HEK293 (cell line): ENCODE results near the gene SF3B4.

Source experiments
- YY1 ChIP-seq: fragments of 450-650 bp; formaldehyde crosslinking; IDR thresholded peaks from 2 replicates; pipeline ENCODE4 v1.5.1; 2018; ENCODE audit warnings: missing biosample characterization, missing genetic modification characterization
- ZNF274 ChIP-seq, 2 experiments: fragments of 200-500 bp in 1 of 2; fragments of 450-650 bp in 1 of 2; sonication (Bioruptor generic) in 1 of 2; formaldehyde crosslinking in 1 of 2; IDR thresholded peaks; 2 replicates each; pipeline versions ENCODE4 v1.5.1 to v1.6.1; 2014 to 2016; ENCODE audit warnings: borderline replicate concordance in 1 of 2, inconsistent platforms in 1 of 2, low read length in 1 of 2, missing biosample characterization in 1 of 2, missing genetic modification characterization in 1 of 2
- ZNF433 ChIP-seq: fragments of 450-650 bp; formaldehyde crosslinking; IDR thresholded peaks from 2 replicates; pipeline ENCODE4 v1.5.1; 2016; ENCODE audit warnings: missing biosample characterization, missing genetic modification characterization, low read depth
- ZNF707 ChIP-seq: fragments of 450-650 bp; formaldehyde crosslinking; IDR thresholded peaks from 2 replicates; pipeline ENCODE4 v1.5.1; 2016; ENCODE audit warnings: missing biosample characterization, missing genetic modification characterization
- ZNF76 ChIP-seq: fragments of 450-650 bp; formaldehyde crosslinking; IDR thresholded peaks from 2 replicates; pipeline ENCODE4; 2016; ENCODE audit warnings: low read depth, missing biosample characterization, missing genetic modification characterization, borderline replicate concordance
- TF ChIP-seq, protein P1 (sequence below): fragments of 450-650 bp; formaldehyde crosslinking; IDR thresholded peaks from 2 replicates; pipeline ENCODE4 v1.5.1; 2016; ENCODE audit warnings: missing biosample characterization, missing genetic modification characterization
- TF ChIP-seq, protein P2 (sequence below): fragments of 450-650 bp; formaldehyde crosslinking; IDR thresholded peaks from 2 replicates; pipeline ENCODE4 v1.5.1; 2017; ENCODE audit warnings: missing biosample characterization, missing genetic modification characterization
- TF ChIP-seq, protein P3 (sequence below): fragments of 450-650 bp; formaldehyde crosslinking; IDR thresholded peaks from 2 replicates; pipeline ENCODE4 v1.5.1; 2016; ENCODE audit warnings: missing biosample characterization, missing genetic modification characterization
- TF ChIP-seq, protein P4 (sequence below): fragments of 450-650 bp; formaldehyde crosslinking; IDR thresholded peaks from 2 replicates; pipeline ENCODE4 v1.5.1; 2016; ENCODE audit warnings: missing biosample characterization, missing genetic modification characterization
- TF ChIP-seq, protein P5 (sequence below): fragments of 450-650 bp; formaldehyde crosslinking; IDR thresholded peaks from 2 replicates; pipeline ENCODE4 v1.5.1; 2016; ENCODE audit warnings: missing biosample characterization, missing genetic modification characterization
- TF ChIP-seq, protein P6 (sequence below): fragments of 450-650 bp; formaldehyde crosslinking; IDR thresholded peaks from 2 replicates; pipeline ENCODE4 v1.5.1; 2016; ENCODE audit warnings: missing biosample characterization, missing genetic modification characterization

- TF ChIP-seq, protein P1, sequence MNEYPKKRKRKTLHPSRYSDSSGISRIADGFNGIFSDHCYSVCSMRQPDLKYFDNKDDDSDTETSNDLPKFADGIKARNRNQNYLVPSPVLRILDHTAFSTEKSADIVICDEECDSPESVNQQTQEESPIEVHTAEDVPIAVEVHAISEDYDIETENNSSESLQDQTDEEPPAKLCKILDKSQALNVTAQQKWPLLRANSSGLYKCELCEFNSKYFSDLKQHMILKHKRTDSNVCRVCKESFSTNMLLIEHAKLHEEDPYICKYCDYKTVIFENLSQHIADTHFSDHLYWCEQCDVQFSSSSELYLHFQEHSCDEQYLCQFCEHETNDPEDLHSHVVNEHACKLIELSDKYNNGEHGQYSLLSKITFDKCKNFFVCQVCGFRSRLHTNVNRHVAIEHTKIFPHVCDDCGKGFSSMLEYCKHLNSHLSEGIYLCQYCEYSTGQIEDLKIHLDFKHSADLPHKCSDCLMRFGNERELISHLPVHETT (tag by site-specific recombination) = no peak
- TF ChIP-seq, protein P2, sequence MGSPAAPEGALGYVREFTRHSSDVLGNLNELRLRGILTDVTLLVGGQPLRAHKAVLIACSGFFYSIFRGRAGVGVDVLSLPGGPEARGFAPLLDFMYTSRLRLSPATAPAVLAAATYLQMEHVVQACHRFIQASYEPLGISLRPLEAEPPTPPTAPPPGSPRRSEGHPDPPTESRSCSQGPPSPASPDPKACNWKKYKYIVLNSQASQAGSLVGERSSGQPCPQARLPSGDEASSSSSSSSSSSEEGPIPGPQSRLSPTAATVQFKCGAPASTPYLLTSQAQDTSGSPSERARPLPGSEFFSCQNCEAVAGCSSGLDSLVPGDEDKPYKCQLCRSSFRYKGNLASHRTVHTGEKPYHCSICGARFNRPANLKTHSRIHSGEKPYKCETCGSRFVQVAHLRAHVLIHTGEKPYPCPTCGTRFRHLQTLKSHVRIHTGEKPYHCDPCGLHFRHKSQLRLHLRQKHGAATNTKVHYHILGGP (tag by site-specific recombination) = no peak
- TF ChIP-seq, protein P3, sequence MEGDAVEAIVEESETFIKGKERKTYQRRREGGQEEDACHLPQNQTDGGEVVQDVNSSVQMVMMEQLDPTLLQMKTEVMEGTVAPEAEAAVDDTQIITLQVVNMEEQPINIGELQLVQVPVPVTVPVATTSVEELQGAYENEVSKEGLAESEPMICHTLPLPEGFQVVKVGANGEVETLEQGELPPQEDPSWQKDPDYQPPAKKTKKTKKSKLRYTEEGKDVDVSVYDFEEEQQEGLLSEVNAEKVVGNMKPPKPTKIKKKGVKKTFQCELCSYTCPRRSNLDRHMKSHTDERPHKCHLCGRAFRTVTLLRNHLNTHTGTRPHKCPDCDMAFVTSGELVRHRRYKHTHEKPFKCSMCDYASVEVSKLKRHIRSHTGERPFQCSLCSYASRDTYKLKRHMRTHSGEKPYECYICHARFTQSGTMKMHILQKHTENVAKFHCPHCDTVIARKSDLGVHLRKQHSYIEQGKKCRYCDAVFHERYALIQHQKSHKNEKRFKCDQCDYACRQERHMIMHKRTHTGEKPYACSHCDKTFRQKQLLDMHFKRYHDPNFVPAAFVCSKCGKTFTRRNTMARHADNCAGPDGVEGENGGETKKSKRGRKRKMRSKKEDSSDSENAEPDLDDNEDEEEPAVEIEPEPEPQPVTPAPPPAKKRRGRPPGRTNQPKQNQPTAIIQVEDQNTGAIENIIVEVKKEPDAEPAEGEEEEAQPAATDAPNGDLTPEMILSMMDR (tag by site-specific recombination) = no peak
- TF ChIP-seq ZNF707 (tag by site-specific recombination) (no peak), ZNF433 (no peak), ZNF76 (tag by site-specific recombination) (no peak), ZNF274 (IDR thresholded peaks at IDR 0.05; ENCODE audit: low read length) (no peak), ZNF274 (tag by site-specific recombination; IDR thresholded peaks at IDR 0.05; ENCODE audit: borderline replicate concordance) (no peak), YY1 (tag by site-specific recombination) (no peak)
- TF ChIP-seq, protein P4, sequence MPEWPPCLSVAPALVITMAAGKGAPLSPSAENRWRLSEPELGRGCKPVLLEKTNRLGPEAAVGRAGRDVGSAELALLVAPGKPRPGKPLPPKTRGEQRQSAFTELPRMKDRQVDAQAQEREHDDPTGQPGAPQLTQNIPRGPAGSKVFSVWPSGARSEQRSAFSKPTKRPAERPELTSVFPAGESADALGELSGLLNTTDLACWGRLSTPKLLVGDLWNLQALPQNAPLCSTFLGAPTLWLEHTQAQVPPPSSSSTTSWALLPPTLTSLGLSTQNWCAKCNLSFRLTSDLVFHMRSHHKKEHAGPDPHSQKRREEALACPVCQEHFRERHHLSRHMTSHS = no peak
- TF ChIP-seq, protein P5, sequence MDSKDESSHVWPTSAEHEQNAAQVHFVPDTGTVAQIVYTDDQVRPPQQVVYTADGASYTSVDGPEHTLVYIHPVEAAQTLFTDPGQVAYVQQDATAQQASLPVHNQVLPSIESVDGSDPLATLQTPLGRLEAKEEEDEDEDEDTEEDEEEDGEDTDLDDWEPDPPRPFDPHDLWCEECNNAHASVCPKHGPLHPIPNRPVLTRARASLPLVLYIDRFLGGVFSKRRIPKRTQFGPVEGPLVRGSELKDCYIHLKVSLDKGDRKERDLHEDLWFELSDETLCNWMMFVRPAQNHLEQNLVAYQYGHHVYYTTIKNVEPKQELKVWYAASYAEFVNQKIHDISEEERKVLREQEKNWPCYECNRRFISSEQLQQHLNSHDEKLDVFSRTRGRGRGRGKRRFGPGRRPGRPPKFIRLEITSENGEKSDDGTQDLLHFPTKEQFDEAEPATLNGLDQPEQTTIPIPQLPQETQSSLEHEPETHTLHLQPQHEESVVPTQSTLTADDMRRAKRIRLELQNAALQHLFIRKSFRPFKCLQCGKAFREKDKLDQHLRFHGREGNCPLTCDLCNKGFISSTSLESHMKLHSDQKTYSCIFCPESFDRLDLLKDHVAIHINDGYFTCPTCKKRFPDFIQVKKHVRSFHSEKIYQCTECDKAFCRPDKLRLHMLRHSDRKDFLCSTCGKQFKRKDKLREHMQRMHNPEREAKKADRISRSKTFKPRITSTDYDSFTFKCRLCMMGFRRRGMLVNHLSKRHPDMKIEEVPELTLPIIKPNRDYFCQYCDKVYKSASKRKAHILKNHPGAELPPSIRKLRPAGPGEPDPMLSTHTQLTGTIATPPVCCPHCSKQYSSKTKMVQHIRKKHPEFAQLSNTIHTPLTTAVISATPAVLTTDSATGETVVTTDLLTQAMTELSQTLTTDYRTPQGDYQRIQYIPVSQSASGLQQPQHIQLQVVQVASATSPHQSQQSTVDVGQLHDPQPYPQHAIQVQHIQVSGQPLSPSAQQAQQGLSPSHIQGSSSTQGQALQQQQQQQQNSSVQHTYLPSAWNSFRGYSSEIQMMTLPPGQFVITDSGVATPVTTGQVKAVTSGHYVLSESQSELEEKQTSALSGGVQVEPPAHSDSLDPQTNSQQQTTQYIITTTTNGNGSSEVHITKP (tag by site-specific recombination) = no peak
- TF ChIP-seq, protein P6, sequence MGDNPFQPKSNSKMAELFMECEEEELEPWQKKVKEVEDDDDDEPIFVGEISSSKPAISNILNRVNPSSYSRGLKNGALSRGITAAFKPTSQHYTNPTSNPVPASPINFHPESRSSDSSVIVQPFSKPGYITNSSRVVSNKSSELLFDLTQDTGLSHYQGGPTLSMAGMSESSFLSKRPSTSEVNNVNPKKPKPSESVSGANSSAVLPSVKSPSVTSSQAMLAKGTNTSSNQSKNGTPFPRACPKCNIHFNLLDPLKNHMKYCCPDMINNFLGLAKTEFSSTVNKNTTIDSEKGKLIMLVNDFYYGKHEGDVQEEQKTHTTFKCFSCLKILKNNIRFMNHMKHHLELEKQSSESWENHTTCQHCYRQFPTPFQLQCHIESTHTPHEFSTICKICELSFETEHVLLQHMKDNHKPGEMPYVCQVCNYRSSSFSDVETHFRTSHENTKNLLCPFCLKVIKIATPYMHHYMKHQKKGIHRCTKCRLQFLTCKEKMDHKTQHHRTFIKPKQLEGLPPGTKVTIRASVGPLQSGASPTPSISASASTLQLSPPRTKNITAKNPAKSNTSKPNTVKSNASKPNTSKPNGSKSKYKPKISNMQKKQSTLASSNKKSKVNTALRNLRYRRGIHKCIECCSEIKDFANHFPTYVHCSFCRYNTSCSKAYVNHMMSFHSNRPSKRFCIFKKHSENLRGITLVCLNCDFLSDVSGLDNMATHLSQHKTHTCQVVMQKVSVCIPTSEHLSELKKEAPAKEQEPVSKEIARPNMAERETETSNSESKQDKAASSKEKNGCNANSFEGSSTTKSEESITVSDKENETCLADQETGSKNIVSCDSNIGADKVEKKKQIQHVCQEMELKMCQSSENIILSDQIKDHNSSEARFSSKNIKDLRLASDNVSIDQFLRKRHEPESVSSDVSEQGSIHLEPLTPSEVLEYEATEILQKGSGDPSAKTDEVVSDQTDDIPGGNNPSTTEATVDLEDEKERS (tag by site-specific recombination) = no peak
Measured at GRCh38 chr1:149934356-149934755, 6.8 kb upstream of the SF3B4 start.
